ENCODE data around the gene COL4A4. TPM values are rescaled to one million over a fixed set of nuclear protein-coding genes. Genes with fewer than 3 reads are reported as not detected.

The COL4A4 gene
- total and polyA plus RNA-seq, 12 donors: 0.44 to 41.6 (median 22.1) TPM

- Histone ChIP-seq H3K36me3 (replicated peaks in 1 of 2) (no peaks in the 10 kb centered on the region), H3K27ac (no peak overlapping the region), H3K4me3 (no peak overlapping the region), H3K4me1 (replicated peaks in 1 of 2) (peaks cover 6 to 7% of the 10 kb centered on the region in 2 donors), H3K9me3 (replicated peaks in 1 of 3) (no peaks in the 10 kb centered on the region), H3K27me3 (no peaks in the 10 kb centered on the region)
- intact Hi-C loops (cut with DNase I): no loop called here
- TF ChIP-seq CTCF (IDR thresholded peaks at IDR 0.05) (no peak), POLR2A (IDR thresholded peaks at IDR 0.05) (no peak)
- WGBS, 4 donors: 83 to 98% (median 95%) methylated on average over 3 of the region's 3 CpGs
- DNase-seq: no peak
Measured at GRCh38 chr2:226953206-226953605, 210.8 kb downstream of the COL4A4 start.

Small RNA genes lying within 50 kb of the gene (small RNA-seq; reads per million reads assigned to genes)
- 0 reads per million in 2 donors for gene RF00554

Other genes starting within 250 kb of the COL4A4 start
- 10 to 100 TPM in 7 of 9 donors, 1 to 10 TPM in 1, under 1 TPM in 1; 0.22 to 51.0 (median 19.0) TPM for gene COL4A3, start 419 bp upstream of the COL4A4 start, total RNA-seq
- 10 to 100 TPM in 2 of 3 donors, 1 to 10 TPM in 1; 4.3 to 53.6 (median 35.1) TPM for gene COL4A3, start 419 bp upstream of the COL4A4 start, polyA plus RNA-seq
- gene MFF, start 161.0 kb upstream of the COL4A4 start, total RNA-seq: 100 to 1,000 TPM in 5 of 9 donors, 10 to 100 TPM in 4; 58.0 to 156 (median 106) TPM
- 100 to 1,000 TPM in 2 of 3 donors, 10 to 100 TPM in 1; 97.1 to 113 (median 103) TPM for gene MFF, start 161.0 kb upstream of the COL4A4 start, polyA plus RNA-seq
- gene TM4SF20, start 215.1 kb upstream of the COL4A4 start, total RNA-seq: under 1 TPM in 1 of 9 donors, not detected in 8; 0.14 TPM
- gene TM4SF20, start 215.1 kb upstream of the COL4A4 start, polyA plus RNA-seq: not detected
- not detected for gene SCYGR1, start 223.7 kb upstream of the COL4A4 start, total RNA-seq
- gene SCYGR1, start 223.7 kb upstream of the COL4A4 start, polyA plus RNA-seq: not detected